ENCODE measurements around the gene GRIN2D.

The GRIN2D gene

GRCh38 chr19:48413879-48414587 lies 20.6 kb downstream of the GRIN2D start (continued):
- TF ChIP-seq ZNF26 (tag by site-specific recombination; IDR thresholded peaks at IDR 0.05), result no peak
- TF ChIP-seq ZBTB7A (tag by site-specific recombination; IDR thresholded peaks at IDR 0.05; ENCODE audit: low read depth), result no peak
- TF ChIP-seq ZSCAN30 (tag by site-specific recombination; IDR thresholded peaks at IDR 0.05), result no peak
- TF ChIP-seq ZNF513 (tag by site-specific recombination; IDR thresholded peaks at IDR 0.05), result no peak
- no peak for TF ChIP-seq MZF1 (tag by site-specific recombination; IDR thresholded peaks at IDR 0.05; ENCODE audit: borderline replicate concordance)
- TF ChIP-seq ZNF121 (tag by site-specific recombination; IDR thresholded peaks at IDR 0.05), result no peak
- TF ChIP-seq ZNF350 (tag by site-specific recombination; IDR thresholded peaks at IDR 0.05), result no peak
- no peak for TF ChIP-seq HOXD13 (CRISPR knock-in tag; IDR thresholded peaks at IDR 0.05; ENCODE audit: borderline replicate concordance)
- TF ChIP-seq ZSCAN4 (tag by site-specific recombination; IDR thresholded peaks at IDR 0.05), result no peak
- TF ChIP-seq ZFHX2 (tag by site-specific recombination; conservative IDR thresholded peaks at IDR 0.05), result peak; percentile 60
- TF ChIP-seq ZNF416 (tag by site-specific recombination; IDR thresholded peaks at IDR 0.05), result no peak
- TF ChIP-seq BCL6B (tag by site-specific recombination; IDR thresholded peaks at IDR 0.05), result no peak
- peak; percentile 27; the same call in 1 of the 2 replicates for TF ChIP-seq PRDM1 (tag by site-specific recombination; IDR thresholded peaks at IDR 0.05)
- TF ChIP-seq IKZF3 (tag by site-specific recombination; IDR thresholded peaks at IDR 0.05), result peak; percentile 33; the same call in 1 of the 2 replicates
- TF ChIP-seq ZNF791 (tag by site-specific recombination; IDR thresholded peaks at IDR 0.05), result no peak
- TF ChIP-seq ZNF626 (tag by site-specific recombination; IDR thresholded peaks at IDR 0.05), result no peak
- no peak for TF ChIP-seq PRDM4 (tag by site-specific recombination; IDR thresholded peaks at IDR 0.05)
- no peak for TF ChIP-seq ZSCAN18 (tag by site-specific recombination; IDR thresholded peaks at IDR 0.05)
- no peak for TF ChIP-seq OSR2 (tag by site-specific recombination; IDR thresholded peaks at IDR 0.05)
- peak; percentile 78 for TF ChIP-seq PRDM10 (tag by site-specific recombination; IDR thresholded peaks at IDR 0.05)
- TF ChIP-seq ZNF768 (tag by site-specific recombination; IDR thresholded peaks at IDR 0.05), result no peak
- TF ChIP-seq ZNF37A (tag by site-specific recombination; IDR thresholded peaks at IDR 0.05), result no peak
- no peak for TF ChIP-seq AEBP2 (tag by site-specific recombination; IDR thresholded peaks at IDR 0.05; ENCODE audit: borderline replicate concordance)
- TF ChIP-seq WT1 (tag by site-specific recombination; IDR thresholded peaks at IDR 0.05), result no peak
